Activated CD8-positive, alpha-beta T cell treated with anti-CD3 and anti-CD28 coated beads, Interleukin-2, amount 10 ng/mL, durations not matched to agents 7 days and 5 days (primary cell): ENCODE measurements around the gene CRMP1. TPM values are rescaled to one million over a fixed set of nuclear protein-coding genes. Genes with fewer than 3 reads are reported as not detected.

Source experiments
- ATAC-seq: fragments of 150-1000 bp; cut with Tn5 transposase; one replicate; pipeline ENCODE4 v1.10.0; 2021; ENCODE audit warnings: moderate library complexity
- CTCF ChIA-PET: fragments of 350-600 bp; sonication (Branson Sonifier 250); formaldehyde crosslinking; loops from one replicate; lab custom pipeline; 2021; ENCODE audit warnings: antibody characterized with exemption; lab: Charles Lee
- POLR2A ChIA-PET: fragments of 350-600 bp; sonication (Branson Sonifier 250); formaldehyde crosslinking; loops from one replicate; lab custom pipeline; 2021; ENCODE audit warnings: antibody characterized with exemption; lab: Charles Lee
- DNase-seq: peaks from one replicate; pipeline ENCODE4 v3.0.0-alpha.2; 2020
- H3K27ac Mint-ChIP-seq: one replicate; pipeline ENCODE4 v1.8.0; 2021; ENCODE audit warnings: mild to moderate bottlenecking, mixed read lengths
- H3K27me3 Mint-ChIP-seq: one replicate; pipeline ENCODE4 v1.8.0; 2021; ENCODE audit warnings: low read depth, mixed read lengths
- H3K36me3 Mint-ChIP-seq: one replicate; pipeline ENCODE4 v1.8.0; 2021; ENCODE audit warnings: low read depth, mixed read lengths
- H3K4me1 Mint-ChIP-seq: one replicate; pipeline ENCODE4 v1.8.0; 2021; ENCODE audit warnings: low read depth, mixed read lengths
- H3K4me3 Mint-ChIP-seq: one replicate; pipeline ENCODE4 v1.8.0; 2021; ENCODE audit warnings: mild to moderate bottlenecking, mixed read lengths
- H3K9me3 Mint-ChIP-seq: one replicate; pipeline ENCODE4 v1.8.0; 2022; ENCODE audit warnings: mixed read lengths; ENCODE audit not compliant: insufficient read depth
- total RNA-seq, 2 experiments: library from RNA; stranded (reverse); gene quantifications; one replicate each; pipeline ENCODE4 v1.2.3, GENCODE V29; 2021

CRMP1 gene
- total RNA-seq, 2 experiments from 2014 or later = not detected

DNA sequence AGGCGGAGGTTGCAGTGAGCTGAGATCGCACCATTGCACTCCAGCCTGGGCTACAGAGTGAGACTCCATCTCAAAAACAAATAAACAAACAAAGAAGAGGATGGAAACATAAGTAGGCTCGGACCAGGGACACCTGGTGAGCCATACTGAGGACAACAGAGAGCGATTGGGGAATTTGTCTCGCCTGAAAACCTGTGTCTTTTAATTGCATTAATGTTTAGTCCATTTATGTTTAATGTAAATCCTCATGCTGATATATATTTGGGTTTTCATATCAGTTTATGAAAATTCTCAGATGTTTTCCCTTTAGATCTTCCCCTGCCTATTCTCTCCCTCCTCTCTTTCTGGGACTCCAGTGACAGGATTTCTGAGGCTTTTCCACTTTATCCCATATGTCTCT lies 97.3 kb downstream of the CRMP1 start:
- Mint-ChIP-seq H3K27ac (no peak overlapping the region), H3K9me3 (no peaks in the 10 kb centered on the region), H3K4me1 (no peaks in the 10 kb centered on the region), H3K4me3 (no peak overlapping the region), H3K36me3 (no peaks in the 10 kb centered on the region), H3K27me3 (no peaks in the 10 kb centered on the region)
- POLR2A ChIA-PET = no interaction called here
- no peak for ATAC-seq
- CTCF ChIA-PET = no interaction called here
- DNase-seq = no peak

- Mint-ChIP-seq H3K9me3 (no peaks in the 10 kb centered on the region), H3K4me1 (no peaks in the 10 kb centered on the region), H3K27me3 (no peaks in the 10 kb centered on the region), H3K27ac (no peak overlapping the region), H3K4me3 (no peak overlapping the region), H3K36me3 (no peaks in the 10 kb centered on the region)
- ATAC-seq (no peak), DNase-seq (no peak)
- ChIA-PET CTCF (no interaction called here), POLR2A (no interaction called here)
Measured at GRCh38 chr4:5793514-5793913, 99.4 kb downstream of the CRMP1 start.

- POLR2A ChIA-PET = no interaction called here
- DNase-seq = no peak
- Mint-ChIP-seq H3K4me1 (no peaks in the 10 kb centered on the region), H3K4me3 (no peak overlapping the region), H3K27me3 (no peaks in the 10 kb centered on the region), H3K27ac (no peak overlapping the region), H3K36me3 (no peaks in the 10 kb centered on the region), H3K9me3 (no peaks in the 10 kb centered on the region)
- no peak for ATAC-seq
- CTCF ChIA-PET = interaction anchor here (1.3 kb wide), 1 partner anchor 12 kb away, joined by 3 read pairs; no protein-coding TSS in a partner anchor
Measured at GRCh38 chr4:5791654-5792053, 101.2 kb downstream of the CRMP1 start.

DNA sequence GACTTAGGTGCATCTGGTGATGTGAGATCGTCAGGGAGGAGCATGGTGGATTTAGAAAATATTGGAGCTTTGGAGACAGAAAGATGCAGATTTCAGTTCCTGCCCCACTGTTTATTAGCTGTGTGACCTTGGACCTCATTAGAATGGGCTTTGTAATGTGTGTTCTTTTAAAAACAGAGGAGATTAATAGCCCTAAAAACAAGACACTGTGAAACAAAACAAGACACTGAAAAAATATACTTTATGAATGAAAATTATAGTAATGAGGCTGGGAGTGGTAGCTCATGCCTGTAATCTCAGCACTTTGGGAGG lies 102.4 kb downstream of the CRMP1 start:
- no peaks in the 10 kb centered on the region for H3K27me3 Mint-ChIP-seq
- H3K9me3 Mint-ChIP-seq = no peaks in the 10 kb centered on the region
- no peak overlapping the region for H3K4me3 Mint-ChIP-seq
- no peak overlapping the region for H3K27ac Mint-ChIP-seq
- DNase-seq (no peak), ATAC-seq (no peak)
- H3K4me1 Mint-ChIP-seq = no peaks in the 10 kb centered on the region
- CTCF ChIA-PET = interaction anchor here (1.0 to 1.3 kb wide), 2 partner anchors 13 to 22 kb away, joined by 3 read pairs; no protein-coding TSS in a partner anchor
- POLR2A ChIA-PET = no interaction called here
- H3K36me3 Mint-ChIP-seq = no peaks in the 10 kb centered on the region

- no peaks in the 10 kb centered on the region for H3K4me1 Mint-ChIP-seq
- ChIA-PET CTCF (no interaction called here), POLR2A (no interaction called here)
- no peaks in the 10 kb centered on the region for H3K27me3 Mint-ChIP-seq
- no peaks in the 10 kb centered on the region for H3K36me3 Mint-ChIP-seq
- ATAC-seq (no peak), DNase-seq (no peak)
- H3K4me3 Mint-ChIP-seq = no peak overlapping the region
- no peaks in the 10 kb centered on the region for H3K9me3 Mint-ChIP-seq
- no peak overlapping the region for H3K27ac Mint-ChIP-seq
Measured at GRCh38 chr4:5789141-5789540, 103.7 kb downstream of the CRMP1 start.

DNA sequence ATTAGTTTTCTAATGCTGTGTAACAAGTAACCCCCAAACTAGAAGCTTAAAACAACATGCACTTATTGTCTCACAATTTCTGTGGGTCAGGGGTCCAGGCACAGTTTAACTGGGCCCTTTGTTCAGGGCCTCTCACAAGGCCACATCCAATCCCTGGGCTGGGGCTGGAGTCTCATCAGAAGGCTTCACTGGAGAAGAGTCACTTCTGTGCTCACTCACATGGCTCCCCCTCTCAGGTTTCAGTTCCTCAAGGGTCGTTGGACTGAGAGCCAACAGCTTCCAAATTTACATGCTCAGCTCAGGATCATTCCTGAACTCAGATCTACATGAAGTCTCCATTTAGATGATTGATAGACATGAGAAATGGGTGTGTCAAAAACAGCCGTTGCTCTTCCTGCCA lies 104.7 kb downstream of the CRMP1 start:
- CTCF ChIA-PET = no interaction called here
- Mint-ChIP-seq H3K4me1 (no peaks in the 10 kb centered on the region), H3K27ac (no peak overlapping the region), H3K36me3 (no peaks in the 10 kb centered on the region), H3K27me3 (no peaks in the 10 kb centered on the region), H3K4me3 (no peak overlapping the region), H3K9me3 (no peaks in the 10 kb centered on the region)
- no peak for DNase-seq
- POLR2A ChIA-PET = no interaction called here
- no peak for ATAC-seq

DNA sequence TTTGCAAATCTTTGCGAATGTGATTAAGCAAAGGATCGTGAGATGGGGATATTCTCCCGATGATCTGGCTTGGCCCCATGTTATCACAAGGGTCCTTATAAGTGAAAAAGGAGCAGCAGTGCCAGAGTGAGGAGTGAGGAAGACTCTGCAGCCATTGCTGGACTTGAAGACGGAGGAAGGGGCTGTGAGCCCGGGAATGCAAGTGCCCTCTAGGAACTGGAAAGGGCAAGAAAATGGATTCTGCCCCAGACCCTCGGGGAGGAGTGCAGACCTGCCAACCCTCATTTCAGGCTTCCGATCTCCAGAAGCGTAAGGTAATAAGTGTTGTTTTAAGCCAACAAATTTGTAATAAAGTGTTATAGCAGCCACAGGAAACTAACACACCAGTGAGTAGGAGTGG lies 105.6 kb downstream of the CRMP1 start:
- H3K4me3 Mint-ChIP-seq = no peak overlapping the region
- ChIA-PET CTCF (no interaction called here), POLR2A (no interaction called here)
- no peak overlapping the region for H3K27ac Mint-ChIP-seq
- no peaks in the 10 kb centered on the region for H3K4me1 Mint-ChIP-seq
- DNase-seq (no peak), ATAC-seq (no peak)
- no peaks in the 10 kb centered on the region for H3K36me3 Mint-ChIP-seq
- no peaks in the 10 kb centered on the region for H3K27me3 Mint-ChIP-seq
- H3K9me3 Mint-ChIP-seq = no peaks in the 10 kb centered on the region

DNA sequence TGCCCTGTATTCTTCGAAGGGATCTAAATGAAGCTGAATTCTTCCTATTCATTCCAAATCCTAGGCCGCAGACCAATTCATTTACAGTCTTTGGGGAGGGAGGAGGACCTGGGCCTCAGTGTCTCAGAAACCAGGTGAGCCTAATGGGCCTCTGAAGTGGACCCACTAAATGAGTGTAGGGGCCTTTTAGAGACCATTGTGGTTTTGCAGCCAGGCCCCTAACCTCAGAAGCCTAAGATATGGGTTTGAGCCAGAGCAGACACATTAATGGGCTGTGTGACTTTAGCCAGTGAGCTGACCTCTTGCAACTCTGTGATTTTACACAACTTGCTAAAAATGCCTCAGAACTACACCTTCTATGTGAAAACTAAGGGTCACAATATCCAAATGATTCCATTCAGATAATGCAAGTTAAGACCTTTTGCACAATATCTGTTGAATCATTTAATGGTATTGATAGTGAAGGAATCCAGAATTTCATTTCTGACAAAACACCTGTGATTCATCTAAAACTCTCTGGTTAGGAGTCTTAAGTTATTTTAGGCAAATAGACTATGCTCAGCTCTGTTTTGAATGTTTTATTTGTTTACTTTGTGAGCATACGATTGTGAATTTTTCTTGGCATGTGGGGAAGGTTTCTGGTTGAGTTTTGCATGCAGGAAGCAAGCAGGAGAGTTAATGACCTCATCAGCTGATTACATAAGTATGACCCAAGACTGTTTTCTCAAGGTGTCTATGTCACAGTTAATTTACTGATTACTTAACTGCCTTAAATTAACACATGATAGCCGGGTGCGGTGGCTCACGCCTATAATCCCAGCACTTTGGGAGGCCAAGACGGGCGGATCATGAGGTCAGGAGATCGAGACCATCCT lies 106.8 kb downstream of the CRMP1 start:
- ATAC-seq (no peak), DNase-seq (no peak)
- no peaks in the 10 kb centered on the region for H3K9me3 Mint-ChIP-seq
- no peaks in the 10 kb centered on the region for H3K27me3 Mint-ChIP-seq
- H3K4me3 Mint-ChIP-seq = no peak overlapping the region
- no peak overlapping the region for H3K27ac Mint-ChIP-seq
- no peaks in the 10 kb centered on the region for H3K36me3 Mint-ChIP-seq
- POLR2A ChIA-PET = no interaction called here
- no peaks in the 10 kb centered on the region for H3K4me1 Mint-ChIP-seq
- CTCF ChIA-PET = no interaction called here

DNA sequence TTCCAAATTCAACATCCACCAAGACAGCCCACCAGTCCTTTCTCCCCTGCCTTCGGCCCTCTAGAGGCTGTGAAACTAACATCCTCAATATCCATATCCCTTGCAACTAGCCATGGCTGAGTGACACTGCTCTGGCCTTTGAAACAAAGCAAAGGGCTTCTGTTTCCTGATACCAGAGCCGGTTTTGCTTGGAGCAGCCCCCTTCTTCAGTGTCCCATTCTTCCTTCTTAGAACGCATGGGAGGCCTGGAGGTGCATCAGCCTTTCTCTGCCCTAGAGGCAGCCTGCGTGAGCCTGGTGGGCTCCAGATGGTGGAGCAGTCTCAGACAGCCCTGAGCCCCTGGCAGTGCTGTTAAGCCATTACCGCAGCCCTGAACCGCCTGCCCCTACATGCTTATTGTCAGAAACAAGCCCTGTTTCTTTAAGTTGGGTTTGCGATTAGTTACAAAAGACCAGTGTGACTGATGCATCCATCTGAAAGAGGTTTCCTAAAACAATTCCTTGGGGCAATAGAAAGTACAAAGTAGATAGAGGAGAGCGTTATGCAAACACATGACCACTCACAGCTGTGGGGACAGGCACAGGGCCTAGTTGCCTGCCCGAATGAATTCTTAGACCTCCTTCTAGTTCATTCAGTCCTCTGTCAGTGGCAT lies 107.8 kb downstream of the CRMP1 start:
- Mint-ChIP-seq H3K4me3 (no peak overlapping the region), H3K4me1 (no peaks in the 10 kb centered on the region), H3K27ac (no peak overlapping the region), H3K27me3 (no peaks in the 10 kb centered on the region), H3K9me3 (no peaks in the 10 kb centered on the region), H3K36me3 (no peaks in the 10 kb centered on the region)
- ATAC-seq (no peak), DNase-seq (no peak)
- POLR2A ChIA-PET = no interaction called here
- CTCF ChIA-PET = no interaction called here

- H3K36me3 Mint-ChIP-seq = no peaks in the 10 kb centered on the region
- DNase-seq (no peak), ATAC-seq (no peak)
- ChIA-PET POLR2A (no interaction called here), CTCF (no interaction called here)
- no peak overlapping the region for H3K27ac Mint-ChIP-seq
- no peaks in the 10 kb centered on the region for H3K4me1 Mint-ChIP-seq
- no peaks in the 10 kb centered on the region for H3K9me3 Mint-ChIP-seq
- no peak overlapping the region for H3K4me3 Mint-ChIP-seq
- no peaks in the 10 kb centered on the region for H3K27me3 Mint-ChIP-seq
Measured at GRCh38 chr4:5784021-5784420, 108.9 kb downstream of the CRMP1 start.

DNA sequence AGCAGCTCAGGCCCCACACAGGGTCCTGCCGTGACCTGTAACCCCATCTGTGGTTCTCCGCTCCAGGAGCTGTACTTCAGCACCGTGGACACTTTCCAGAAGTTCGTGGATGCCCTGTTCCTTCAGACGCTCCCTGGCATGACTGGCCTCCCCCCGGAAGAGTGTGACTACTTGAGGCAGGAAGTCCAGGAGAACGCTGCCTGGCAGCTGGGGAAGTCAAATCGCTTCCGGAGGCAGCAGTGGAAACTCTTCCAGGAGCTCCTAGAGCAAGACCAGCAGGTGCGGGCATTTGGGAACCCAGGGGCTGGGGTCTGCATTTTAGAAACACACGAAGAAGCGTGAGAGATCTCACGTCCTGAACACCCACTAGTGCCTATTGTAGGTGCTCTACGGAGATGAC lies 109.4 kb downstream of the CRMP1 start:
- H3K36me3 Mint-ChIP-seq = no peaks in the 10 kb centered on the region
- H3K27ac Mint-ChIP-seq = no peak overlapping the region
- ATAC-seq = no peak
- H3K27me3 Mint-ChIP-seq = no peaks in the 10 kb centered on the region
- POLR2A ChIA-PET = no interaction called here
- no peaks in the 10 kb centered on the region for H3K4me1 Mint-ChIP-seq
- no peaks in the 10 kb centered on the region for H3K9me3 Mint-ChIP-seq
- no peak overlapping the region for H3K4me3 Mint-ChIP-seq
- no peak for DNase-seq
- CTCF ChIA-PET = no interaction called here

- Mint-ChIP-seq H3K9me3 (no peaks in the 10 kb centered on the region), H3K27ac (no peak overlapping the region), H3K36me3 (no peaks in the 10 kb centered on the region), H3K27me3 (no peaks in the 10 kb centered on the region), H3K4me3 (no peak overlapping the region), H3K4me1 (no peaks in the 10 kb centered on the region)
- ATAC-seq = no peak
- ChIA-PET CTCF (no interaction called here), POLR2A (no interaction called here)
- no peak for DNase-seq
Measured at GRCh38 chr4:5782829-5783476, 109.9 kb downstream of the CRMP1 start.
